Measurements from ENCODE around the gene MAST4. TPM values are rescaled to one million over a fixed set of nuclear protein-coding genes. Genes with fewer than 3 reads are reported as not detected.

Gene MAST4
- total and polyA plus RNA-seq, 2 of the 8 experiments (the other 6 are each of a cell fraction or from before 2014, with no cell fraction given), result 1.5 to 2.6 TPM

DNA sequence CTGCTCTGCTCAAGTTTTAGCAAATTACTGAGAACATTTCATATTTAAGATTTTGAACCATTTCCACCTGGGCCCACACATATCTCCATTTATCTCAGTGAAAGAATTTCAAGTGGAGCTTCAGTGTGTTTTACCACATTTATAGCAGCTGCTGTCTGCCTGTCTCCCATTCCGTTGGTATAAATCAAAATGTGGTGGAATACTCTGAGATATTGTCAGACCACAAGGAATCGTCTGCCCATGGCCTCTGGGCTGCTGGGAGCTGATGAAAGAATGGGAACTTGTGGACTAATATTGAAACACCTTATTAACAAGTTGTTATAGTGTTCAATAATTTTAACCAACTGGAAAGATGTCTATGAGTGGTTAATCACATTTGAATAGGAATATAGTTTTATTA is 33.3 kb downstream of the MAST4 start:
- no peak overlapping the region for H3K9ac ChIP-seq (replicated peaks in 1 of 4; ENCODE audit: extremely low read depth in 1 of 4, low read depth in 3 of 4, low read length in 3 of 4)
- no peak overlapping the region for H3K56ac ChIP-seq (replicated peaks; ENCODE audit: insufficient read length, low read depth, low read length)
- no peak overlapping the region for H4K5ac ChIP-seq (ENCODE audit: insufficient read length, low read depth, low read length)
- no peak overlapping the region for H4K8ac ChIP-seq (ENCODE audit: extremely low read depth, insufficient read depth, low read length)
- no peak overlapping the region for H3K27ac ChIP-seq (ENCODE audit: low read depth, low read length)
- ChIA-PET CTCF (ENCODE audit: partially characterized antibody) (no interaction called here), POLR2A (ENCODE audit: partially characterized antibody) (no interaction called here)
- H3K4ac ChIP-seq (replicated peaks; ENCODE audit: insufficient read length, low read depth, low read length), result no peak overlapping the region
- no peak overlapping the region for H2BK15ac ChIP-seq (ENCODE audit: low read length)
- TF ChIP-seq SP4 (IDR thresholded peaks at IDR 0.05; ENCODE audit: low read length), result no peak
- no peak for TF ChIP-seq RNF2 (IDR thresholded peaks at IDR 0.05; ENCODE audit: borderline replicate concordance, low read depth, low read length, missing control alignments, poor library complexity, severe bottlenecking)
- TF ChIP-seq CREB1 (IDR thresholded peaks at IDR 0.05), result no peak
- no peak for TF ChIP-seq ZNF274 (IDR thresholded peaks at IDR 0.05; ENCODE audit: borderline replicate concordance, extremely low read depth, low read length)
- TF ChIP-seq SIRT6 (IDR thresholded peaks at IDR 0.05; ENCODE audit: low read length), result no peak
- TF ChIP-seq POLR2A (IDR thresholded peaks at IDR 0.05; ENCODE audit: control extremely low read depth in 1 of 2, low read depth in 2 of 2, low read length in 2 of 2), result no peak
- no peak for TF ChIP-seq POLR2AphosphoS5 (IDR thresholded peaks at IDR 0.05; ENCODE audit: low read depth, low read length)
- no peak for TF ChIP-seq EZH2 (IDR thresholded peaks at IDR 0.05; ENCODE audit: low read depth, low read length, severe bottlenecking)
- TF ChIP-seq BRCA1 (IDR thresholded peaks at IDR 0.05; ENCODE audit: low read depth, low read length), result no peak
- TF ChIP-seq BCL11A (IDR thresholded peaks at IDR 0.05; ENCODE audit: low read depth in 2 of 2, low read length in 2 of 2), result no peak
- no peak for TF ChIP-seq NRF1 (IDR thresholded peaks at IDR 0.05; ENCODE audit: low read depth, low read length)
- TF ChIP-seq CBX8 (IDR thresholded peaks at IDR 0.05; ENCODE audit: borderline replicate concordance, low read depth, low read length), result no peak
- no peak for FAIRE-seq
- no peak overlapping the region for H2BK12ac ChIP-seq (ENCODE audit: low read depth, low read length)
- H2AK5ac ChIP-seq (ENCODE audit: low read depth, low read length), result no peak overlapping the region
- no peak overlapping the region for H2AFZ ChIP-seq (ENCODE audit: low read length)
- no peaks in the 10 kb centered on the region for H3K79me1 ChIP-seq (ENCODE audit: low read depth, low read length)
- H3K36me3 ChIP-seq (ENCODE audit: control insufficient read depth in 2 of 4, insufficient read depth in 4 of 4, low read length in 3 of 4), result no peaks in the 10 kb centered on the region
- H4K20me1 ChIP-seq (replicated peaks in 1 of 2; ENCODE audit: control insufficient read depth in 1 of 2, insufficient read depth in 2 of 2, low read length in 2 of 2), result no peaks in the 10 kb centered on the region
- H3K4me3 ChIP-seq (ENCODE audit: extremely low read depth in 1 of 4, insufficient read depth in 2 of 4, low read depth in 3 of 4, low read length in 4 of 4), result no peak overlapping the region
- no peak overlapping the region for H2BK5ac ChIP-seq (ENCODE audit: low read depth, low read length)
- no peaks in the 10 kb centered on the region for H3K23me2 ChIP-seq (ENCODE audit: low read depth, low read length)
- no peak overlapping the region for H3K23ac ChIP-seq (ENCODE audit: insufficient read length)
- no peaks in the 10 kb centered on the region; a peak in 1 of 7 replicates for H3K4me1 ChIP-seq (replicated peaks in 1 of 4; ENCODE audit: control insufficient read depth in 3 of 4, insufficient read depth in 4 of 4, low read length in 3 of 4)
- no peak for DNase-seq (ENCODE audit: low read depth in 1 of 2, low spot score in 2 of 2)
- no peaks in the 10 kb centered on the region for H3K79me2 ChIP-seq (ENCODE audit: control insufficient read depth in 1 of 2, insufficient read depth in 2 of 2, low read length in 2 of 2)
- no peak overlapping the region for H2BK120ac ChIP-seq (replicated peaks; ENCODE audit: low read depth, low read length)
- H3K18ac ChIP-seq (ENCODE audit: extremely low read depth, low read length), result no peak overlapping the region
- no peak overlapping the region for H3K4me2 ChIP-seq (ENCODE audit: insufficient read depth in 1 of 2, low read depth in 2 of 2, low read length in 2 of 2)
- no peaks in the 10 kb centered on the region for H3K27me3 ChIP-seq (replicated peaks in 1 of 4; ENCODE audit: control insufficient read depth in 3 of 4, extremely low read depth in 1 of 4, insufficient read depth in 3 of 4, low read length in 3 of 4)
- H3K9me3 ChIP-seq (ENCODE audit: insufficient read depth in 2 of 2, low read depth in 1 of 2, low read length in 1 of 2), result no peaks in the 10 kb centered on the region
- H4K91ac ChIP-seq (replicated peaks; ENCODE audit: insufficient read length, low read length), result no peak overlapping the region
- H2BK20ac ChIP-seq (ENCODE audit: low read length), result no peak overlapping the region
- H3K14ac ChIP-seq (ENCODE audit: insufficient read length), result no peak overlapping the region
- 90% methylated on average over 2 of the region's 2 CpGs; no CpG with 5 or more reads in 1 of the 2 experiments for WGBS, 2 experiments (ENCODE audit: extremely low coverage in 1 of 2, insufficient coverage in 1 of 2, insufficient read length in 1 of 2, insufficient replicate concordance in 2 of 2, low coverage in 1 of 2, low lambda C conversion rate in 2 of 2, missing lambda C conversion rate in 1 of 2)

Measured in H1 (cell line).